ENCODE measurements around the gene MRFAP1L1.

The MRFAP1L1 gene

GRCh38 chr4:6716018-6716911 lies 6.6 kb upstream of the MRFAP1L1 start, which contains the start of gene BLOC1S4:
BLOC1S4 (plus strand) TSS chr4:6716174; CDS start chr4:6716210, 36 bp downstream.
- peak; percentile 85 for DNase-seq (ENCODE audit: low read depth)

DNA sequence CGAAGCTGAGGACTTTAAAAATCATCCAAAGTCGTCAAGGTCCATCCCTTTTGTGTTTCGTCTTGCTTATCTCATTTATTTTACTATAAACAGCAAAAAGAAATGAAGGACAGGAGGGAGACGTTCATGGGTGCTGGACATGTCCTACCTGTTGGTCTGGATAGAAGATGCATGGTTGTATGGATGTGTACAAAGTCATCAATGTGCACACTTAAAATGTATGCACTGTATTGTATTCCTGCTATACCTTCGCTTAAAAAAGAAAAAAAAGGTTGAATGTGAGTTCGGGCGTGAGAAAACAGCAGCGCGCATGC lies 6.0 kb upstream of the MRFAP1L1 start:
- no peak for DNase-seq (ENCODE audit: low read depth)

GRCh38 chr4:6714954-6715353 lies 5.3 kb upstream of the MRFAP1L1 start:
- DNase-seq (ENCODE audit: low read depth) = no peak

DNA sequence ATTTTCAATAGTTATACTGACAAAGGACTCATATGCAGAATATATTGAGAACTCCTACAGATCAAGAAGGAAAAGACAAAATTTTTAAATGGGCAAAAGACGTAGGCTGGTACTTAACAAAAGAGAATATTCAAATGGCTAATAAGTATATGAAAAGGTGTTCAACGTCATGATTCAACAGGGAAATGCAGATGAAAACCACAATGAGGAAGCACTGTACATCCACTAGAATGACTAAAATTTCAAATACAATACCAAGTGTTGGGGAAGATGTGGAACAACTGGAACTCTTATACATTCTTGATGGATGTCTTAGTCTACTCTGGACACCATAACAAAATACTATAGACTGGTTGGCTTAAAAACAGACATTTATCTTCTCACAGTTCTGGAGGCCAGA lies 1.3 kb upstream of the MRFAP1L1 start:
- no peak for DNase-seq (ENCODE audit: low read depth)

DNA sequence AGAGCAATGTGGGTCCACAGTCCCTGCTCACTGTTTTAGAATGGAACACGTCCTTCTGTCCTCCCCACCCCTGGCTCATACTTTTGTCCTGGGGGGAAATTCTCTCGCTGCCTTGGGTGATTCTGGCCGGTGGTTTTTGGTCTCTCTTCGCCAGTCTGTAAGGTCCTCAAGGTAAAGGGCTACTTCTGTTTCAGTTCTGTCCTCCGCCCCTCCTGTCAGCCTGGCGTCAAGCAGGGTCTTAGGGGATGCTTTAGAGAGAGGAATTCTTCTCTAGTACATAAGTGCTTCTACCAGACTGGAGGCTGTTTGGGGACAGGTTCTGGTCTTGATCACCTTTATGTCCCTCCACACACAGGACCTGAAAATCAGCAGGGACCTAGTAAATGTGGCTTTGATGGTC lies 617 bp upstream of the MRFAP1L1 start:
- DNase-seq (ENCODE audit: low read depth) = no peak

DNA sequence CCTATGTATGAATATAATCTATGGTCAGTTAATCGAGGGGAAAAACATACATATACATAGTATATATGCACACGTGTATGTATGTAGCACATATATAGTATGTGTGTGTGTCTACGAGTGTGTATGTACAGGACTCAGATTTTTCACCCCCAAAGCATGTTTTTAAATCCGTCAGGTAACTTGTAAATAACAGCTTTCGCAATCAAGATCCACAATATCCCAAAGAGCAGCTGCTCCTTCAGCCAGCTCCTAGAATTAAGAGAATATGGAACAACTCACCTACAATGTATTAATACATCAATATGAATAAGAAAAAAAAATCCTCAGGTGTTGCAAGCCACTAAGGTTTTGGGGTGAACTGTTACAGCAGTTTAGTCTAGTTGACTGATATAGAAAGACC lies 3.5 kb downstream of the MRFAP1L1 start:
- DNase-seq (ENCODE audit: low read depth) = no peak

DNA sequence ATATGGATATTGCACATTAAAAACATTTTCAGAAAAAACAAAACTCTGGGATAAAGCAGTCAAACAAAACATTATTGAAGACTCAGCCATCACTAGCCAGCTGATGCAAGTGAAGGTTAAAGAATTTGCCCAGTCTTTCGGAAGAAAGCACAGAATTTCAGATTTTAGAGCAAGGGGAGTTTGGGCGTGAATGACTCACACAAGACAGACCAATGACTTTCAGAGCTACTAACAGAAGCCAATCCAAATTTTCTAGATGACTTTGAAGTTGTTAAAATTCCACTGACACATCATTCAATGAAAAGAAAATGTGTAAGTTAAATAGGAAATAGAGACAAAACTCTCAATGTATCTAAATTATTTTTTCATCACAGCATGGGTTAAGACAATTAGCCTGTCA lies 4.0 kb downstream of the MRFAP1L1 start:
- DNase-seq (ENCODE audit: low read depth) = no peak

- no peak for DNase-seq (ENCODE audit: low read depth)
Observed at GRCh38 chr4:6703786-6704185, 5.9 kb downstream of the MRFAP1L1 start.

DNA sequence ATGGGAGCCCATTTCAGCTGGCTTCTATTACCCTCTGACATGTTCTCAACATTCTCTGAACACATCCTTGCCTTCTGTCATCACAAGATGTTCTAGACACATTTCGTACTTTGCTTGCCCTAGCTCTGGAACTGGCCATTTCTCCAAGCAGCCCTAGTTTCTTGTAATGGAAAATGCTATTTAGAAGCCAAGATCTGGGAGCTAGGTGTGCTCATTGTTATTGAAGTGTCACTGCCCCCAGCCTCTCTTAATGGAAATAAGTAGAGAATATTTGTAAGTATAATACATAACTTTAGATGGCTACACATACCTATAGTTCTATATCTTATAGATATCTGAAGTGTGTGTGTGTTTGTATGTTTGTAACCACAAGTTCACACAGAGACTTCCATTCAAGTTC lies 6.9 kb downstream of the MRFAP1L1 start:
- DNase-seq (ENCODE audit: low read depth) = no peak

GRCh38 chr4:6701371-6701770 lies 8.3 kb downstream of the MRFAP1L1 start:
- DNase-seq (ENCODE audit: low read depth) = no peak

DNA sequence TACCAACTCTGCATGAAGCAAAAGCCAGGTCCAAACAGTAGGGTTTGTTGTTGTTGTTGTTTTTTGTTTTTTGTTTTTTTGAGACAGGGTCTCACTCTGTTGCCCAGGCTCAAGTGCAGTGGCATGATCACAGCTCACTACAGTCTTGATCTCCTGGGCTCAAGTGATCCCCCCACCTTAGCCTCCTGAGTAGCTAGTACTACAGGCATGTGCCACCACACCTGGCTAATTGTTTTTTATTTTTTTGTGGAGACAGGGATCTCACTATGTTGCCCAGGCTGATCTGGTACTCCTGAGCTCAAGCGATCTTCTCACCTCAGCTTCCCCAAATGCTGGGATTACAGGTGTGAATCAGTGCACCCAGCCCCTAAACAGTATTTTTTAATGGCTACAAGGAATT lies 9.8 kb downstream of the MRFAP1L1 start:
- DNase-seq (ENCODE audit: low read depth) = no peak

- DNase-seq (ENCODE audit: low read depth) = no peak
Observed at GRCh38 chr4:6699388-6699787, 10.3 kb downstream of the MRFAP1L1 start.

GRCh38 chr4:6697131-6697530 lies 12.5 kb downstream of the MRFAP1L1 start:
- DNase-seq (ENCODE audit: low read depth) = no peak

DNA sequence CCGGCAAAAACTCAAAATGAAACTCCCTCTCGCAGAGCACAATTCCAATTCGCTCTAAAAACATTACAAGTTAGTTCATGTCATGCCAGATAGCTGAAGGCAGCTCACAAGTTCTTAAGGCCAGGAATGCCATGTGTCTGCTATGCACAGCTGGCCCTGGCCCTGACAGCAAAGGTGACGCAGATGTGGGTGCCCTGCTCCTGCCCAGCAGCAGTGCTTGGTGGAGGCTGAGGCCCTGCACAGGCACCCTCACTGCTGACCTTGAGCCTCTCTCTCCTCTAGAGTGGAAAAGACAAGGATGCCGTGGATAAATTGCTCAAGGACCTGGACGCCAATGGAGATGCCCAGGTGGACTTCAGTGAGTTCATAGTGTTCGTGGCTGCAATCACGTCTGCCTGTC lies 13.1 kb downstream of the MRFAP1L1 start:
- DNase-seq (ENCODE audit: low read depth) = no peak

- DNase-seq (ENCODE audit: low read depth) = peak; percentile 37
Observed at GRCh38 chr4:6695660-6696610, 13.7 kb downstream of the MRFAP1L1 start.

- DNase-seq (ENCODE audit: low read depth) = no peak
Observed at GRCh38 chr4:6694177-6694901, 15.3 kb downstream of the MRFAP1L1 start.

DNA sequence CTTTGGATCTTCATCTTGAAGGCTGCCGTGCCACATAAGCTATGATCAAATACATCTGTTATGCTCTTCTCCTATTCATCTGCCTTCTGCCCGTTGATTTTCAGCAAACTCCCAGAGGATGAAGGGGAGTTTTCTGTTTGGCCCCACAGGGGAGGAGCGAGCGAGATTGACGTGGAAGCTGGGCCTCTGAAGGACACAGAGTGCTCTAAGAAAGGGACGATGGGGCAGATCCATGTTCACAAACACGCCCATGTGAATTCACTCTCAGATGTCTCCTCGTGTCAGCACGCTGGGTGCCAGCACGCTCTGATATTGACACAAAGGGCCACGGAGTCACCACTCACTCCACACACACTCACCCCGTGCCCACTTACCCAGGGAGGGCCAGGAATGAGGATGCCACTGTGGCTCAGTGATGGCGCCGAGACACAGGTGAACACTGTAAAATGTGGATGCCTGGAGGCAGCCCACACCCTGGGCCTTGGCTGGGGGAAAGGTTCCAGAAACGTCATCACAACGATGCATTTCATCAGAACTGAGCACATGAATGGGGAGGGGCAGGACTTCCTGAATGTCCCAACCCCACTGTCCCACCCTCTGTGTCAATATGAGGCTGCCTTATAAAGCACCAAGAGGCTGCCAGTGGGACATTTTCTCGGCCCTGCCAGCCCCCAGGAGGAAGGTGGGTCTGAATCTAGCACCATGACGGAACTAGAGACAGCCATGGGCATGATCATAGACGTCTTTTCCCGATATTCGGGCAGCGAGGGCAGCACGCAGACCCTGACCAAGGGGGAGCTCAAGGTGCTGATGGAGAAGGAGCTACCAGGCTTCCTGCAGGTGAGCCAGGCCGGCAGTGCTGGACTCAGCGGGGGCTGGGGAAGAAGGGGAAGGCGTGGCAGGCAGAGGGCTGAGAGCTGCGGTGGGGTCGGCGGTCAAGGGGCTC lies 16.2 kb downstream of the MRFAP1L1 start, which contains the start of gene S100P:
Gene S100P (plus strand): TSS at position 648 of the 946 bp plus-strand sequence. CDS start 55 bp downstream, at position 703.
- DNase-seq (ENCODE audit: low read depth) = no peak

DNA sequence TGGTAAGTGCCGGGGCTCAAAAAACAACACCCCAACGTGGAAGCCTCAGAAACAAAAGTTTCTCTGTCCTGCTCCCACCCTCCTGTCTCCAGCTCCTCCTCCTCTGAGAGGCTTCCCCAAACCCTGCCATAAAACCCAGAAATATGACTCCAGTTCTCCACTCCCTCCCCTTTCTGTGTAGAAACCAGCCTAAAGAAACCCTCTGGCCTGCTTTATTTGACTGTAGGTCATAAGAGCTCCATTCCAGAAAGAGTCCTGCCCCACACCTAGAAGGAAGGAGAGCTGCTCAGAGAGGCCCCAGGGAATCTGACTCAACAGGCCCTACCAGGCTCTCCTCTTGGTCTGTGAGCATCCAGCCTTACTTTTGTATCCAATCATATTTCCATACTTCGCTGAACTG lies 16.9 kb downstream of the MRFAP1L1 start:
- DNase-seq (ENCODE audit: low read depth) = no peak

- DNase-seq (ENCODE audit: low read depth) = no peak
Observed at GRCh38 chr4:6692379-6692778, 17.3 kb downstream of the MRFAP1L1 start.

DNA sequence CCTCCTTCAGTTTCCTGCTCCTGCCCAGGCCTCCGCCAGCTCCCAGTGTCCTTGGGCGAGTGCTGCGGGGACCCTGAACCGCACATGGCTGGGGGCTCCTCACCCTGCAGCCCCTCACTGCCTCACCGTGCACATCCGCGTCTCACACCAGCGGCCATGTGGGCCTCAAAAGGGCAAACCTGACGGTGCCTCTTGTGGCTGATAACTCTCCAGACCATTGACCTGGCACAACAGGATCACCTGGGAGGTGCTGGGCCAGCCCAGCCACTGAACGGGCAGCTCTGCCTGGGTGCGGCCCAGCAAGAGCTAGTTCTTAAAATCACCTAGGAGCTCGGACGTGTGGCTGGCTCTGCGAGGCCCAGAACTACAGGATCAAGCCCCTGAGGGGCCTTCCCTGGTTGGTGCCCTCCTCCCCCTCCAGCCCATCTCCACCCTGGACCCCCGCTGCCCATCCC lies 20.1 kb downstream of the MRFAP1L1 start:
- no peak for DNase-seq (ENCODE audit: low read depth)

All from activated T-cell treated with anti-CD3 and anti-CD28 coated beads for 1 hour (primary cell).